HG02610 (cell line): ENCODE data around the gene P2RX4.
"Not testable (repeated sequence)": the region's sequence is repeated elsewhere in the genome, so short reads cannot be mapped to it uniquely, and the experiment has no call there.

Experiments used
- ATAC-seq: cut with Tn5 transposase; IDR thresholded peaks from one replicate; pipeline ENCODE4 v1.9.1; 2021; ENCODE audit warnings: mild to moderate bottlenecking, moderate library complexity; ENCODE audit not compliant: unreplicated experiment

Gene P2RX4

GRCh38 chr12:121240484-121241101 lies 30.7 kb downstream of the P2RX4 start:
- ATAC-seq: no peak

GRCh38 chr12:121241156-121241970 lies 31.4 kb downstream of the P2RX4 start:
- no peak for ATAC-seq

GRCh38 chr12:121245031-121245430 lies 35.1 kb downstream of the P2RX4 start:
- ATAC-seq: no peak

GRCh38 chr12:121245951-121246350 lies 36.0 kb downstream of the P2RX4 start:
- no peak for ATAC-seq

GRCh38 chr12:121246893-121247557 lies 37.1 kb downstream of the P2RX4 start:
- no peak for ATAC-seq

- no peak for ATAC-seq
Measured at GRCh38 chr12:121248622-121249021, 38.7 kb downstream of the P2RX4 start.

- ATAC-seq: no peak
Measured at GRCh38 chr12:121250359-121250758, 40.4 kb downstream of the P2RX4 start.

GRCh38 chr12:121251838-121252237 lies 41.9 kb downstream of the P2RX4 start:
- no peak for ATAC-seq

GRCh38 chr12:121252712-121253345 lies 42.9 kb downstream of the P2RX4 start:
- no peak for ATAC-seq

GRCh38 chr12:121253638-121254335 lies 43.9 kb downstream of the P2RX4 start:
- ATAC-seq: no peak

GRCh38 chr12:121255433-121255832 lies 45.5 kb downstream of the P2RX4 start:
- ATAC-seq: no peak

GRCh38 chr12:121257704-121258449 lies 47.9 kb downstream of the P2RX4 start:
- ATAC-seq: not testable (repeated sequence)

- no peak for ATAC-seq
Measured at GRCh38 chr12:121259074-121259473, 49.1 kb downstream of the P2RX4 start.

GRCh38 chr12:121260091-121260490 lies 50.2 kb downstream of the P2RX4 start:
- no peak for ATAC-seq

- no peak for ATAC-seq
Measured at GRCh38 chr12:121261398-121261797, 51.5 kb downstream of the P2RX4 start.

- no peak for ATAC-seq
Measured at GRCh38 chr12:121263206-121263935, 53.4 kb downstream of the P2RX4 start.

- no peak for ATAC-seq
Measured at GRCh38 chr12:121264135-121264534, 54.2 kb downstream of the P2RX4 start.

GRCh38 chr12:121264951-121265515 lies 55.1 kb downstream of the P2RX4 start:
- no peak for ATAC-seq

GRCh38 chr12:121267822-121268221 lies 57.9 kb downstream of the P2RX4 start:
- ATAC-seq: no peak
